CD4-positive, alpha-beta memory T cell (primary cell): ENCODE data around the gene DEFB112. TPM values are rescaled to one million over a fixed set of nuclear protein-coding genes. Genes with fewer than 3 reads are reported as not detected.

Source experiments
- CTCF ChIA-PET: fragments of 350-600 bp; sonication (Branson Sonifier 250); formaldehyde crosslinking; loops from one replicate; lab custom pipeline; 2021; ENCODE audit warnings: inconsistent platforms; ENCODE audit not compliant: partially characterized antibody; lab: Charles Lee
- POLR2A ChIA-PET: fragments of 350-600 bp; sonication (Branson Sonifier 250); formaldehyde crosslinking; loops from one replicate; lab custom pipeline; 2021; ENCODE audit not compliant: partially characterized antibody; lab: Charles Lee
- DNase-seq, 5 donors: peaks; one replicate each; pipeline versions ENCODE4 v3.0.0 to v3.0.0-alpha.2; 2020 to 2022; ENCODE audit warnings: mixed read lengths in 1 of 5
- H3K27ac ChIP-seq: one replicate; pipeline ENCODE4 v1.7.0; 2013; ENCODE audit warnings: low read depth, low read length
- H3K27me3 ChIP-seq: 2 replicates; pipeline ENCODE4 v1.7.0; 2013; ENCODE audit warnings: mild to moderate bottlenecking, low read length, moderate library complexity; ENCODE audit not compliant: insufficient read depth
- H3K36me3 ChIP-seq: 2 replicates; pipeline ENCODE4 v1.7.0; 2013; ENCODE audit warnings: mild to moderate bottlenecking, low read length, moderate library complexity; ENCODE audit not compliant: insufficient read depth
- H3K4me1 ChIP-seq: 2 replicates; pipeline ENCODE4 v1.7.0; 2013; ENCODE audit warnings: mild to moderate bottlenecking, low read length, moderate library complexity; ENCODE audit not compliant: insufficient read depth
- H3K4me3 ChIP-seq, 2 donors: one replicate each; pipeline ENCODE4 v1.7.0; 2013; ENCODE audit warnings: low read length in 2 of 2, mild to moderate bottlenecking in 1 of 2
- H3K9me3 ChIP-seq, 2 donors: one replicate each; pipeline ENCODE4 v1.7.0; 2013; ENCODE audit warnings: low read length in 2 of 2, control low read depth in 1 of 2; ENCODE audit not compliant: control insufficient read depth in 1 of 2
- H3K27ac Mint-ChIP-seq, 7 donors: one replicate each; pipeline ENCODE4 v1.8.0; 2020 to 2021; ENCODE audit warnings: mixed read lengths in 7 of 7, mild to moderate bottlenecking in 6 of 7, inconsistent platforms in 3 of 7, moderate library complexity in 3 of 7
- H3K27me3 Mint-ChIP-seq, 2 donors: one replicate each; pipeline ENCODE4 v1.8.0; 2020 to 2021; ENCODE audit warnings: mixed read lengths in 2 of 2
- H3K36me3 Mint-ChIP-seq, 2 donors: one replicate each; pipeline ENCODE4 v1.8.0; 2020 to 2021; ENCODE audit warnings: mixed read lengths in 2 of 2, inconsistent platforms in 1 of 2, mild to moderate bottlenecking in 1 of 2
- H3K4me1 Mint-ChIP-seq, 4 donors: one replicate each; pipeline ENCODE4 v1.8.0; 2020 to 2021; ENCODE audit warnings: mixed read lengths in 4 of 4, mild to moderate bottlenecking in 1 of 4
- H3K4me3 Mint-ChIP-seq, 8 donors: one replicate each; pipeline ENCODE4 v1.8.0; 2020 to 2021; ENCODE audit warnings: mixed read lengths in 8 of 8, mild to moderate bottlenecking in 7 of 8, moderate library complexity in 6 of 8, inconsistent platforms in 3 of 8
- H3K9me3 Mint-ChIP-seq, 8 donors: one replicate each; pipeline ENCODE4 v1.8.0; 2020 to 2021; ENCODE audit warnings: mixed read lengths in 8 of 8, mild to moderate bottlenecking in 5 of 8, inconsistent platforms in 3 of 8, moderate library complexity in 1 of 8
- intact Hi-C: fragments of 100-400 bp; cut with micrococcal nuclease; formaldehyde crosslinking; loops from one replicate; pipeline ENCODE4 v1.15.1; 2023
- polyA plus RNA-seq, 2 donors: library from polyadenylated mRNA; unstranded; fragments of 300-500 nt; fragmentation: Illumina TruSeq; gene quantifications; one replicate each; pipeline ENCODE4 v1.2.3, GENCODE V29; 2021
- total RNA-seq, 2 experiments: library from RNA; stranded (reverse); gene quantifications; one replicate each; pipeline ENCODE4 v1.2.3, GENCODE V29; 2021

The DEFB112 gene, protein sequence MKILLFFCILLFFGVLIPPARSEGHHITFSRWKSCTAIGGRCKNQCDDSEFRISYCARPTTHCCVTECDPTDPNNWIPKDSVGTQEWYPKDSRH
- total RNA-seq (not detected), polyA plus RNA-seq (not detected)

DNA sequence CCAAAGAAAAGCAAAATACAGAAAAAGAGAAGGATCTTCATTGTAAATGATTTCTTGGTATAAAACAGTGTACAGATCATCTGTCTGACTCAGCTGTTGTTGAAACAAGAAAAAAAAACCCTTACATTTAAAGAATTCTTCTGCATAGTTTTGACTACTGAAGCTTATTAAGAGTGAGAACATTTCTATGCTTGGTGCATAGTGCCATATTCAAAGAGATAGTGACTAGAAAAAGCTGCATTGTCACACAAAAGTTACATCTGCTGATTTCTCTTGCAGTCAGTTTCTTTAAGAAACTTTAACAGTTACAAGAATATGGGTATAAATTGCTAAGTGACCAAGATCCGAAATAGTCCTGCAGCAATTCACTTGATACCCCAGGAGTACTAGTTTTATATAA lies at the start of gene DEFB112:
DEFB112 (minus strand) TSS at position 101 of the 400 bp plus-strand sequence; CDS start at position 41, 60 bp downstream.
- no peak for DNase-seq
- Mint-ChIP-seq H3K36me3 (no peaks in the 10 kb centered on the region), H3K4me3 (no peak within 1 kb of the TSS), H3K27me3 (no peaks in the 10 kb centered on the region), H3K27ac (no peak within 1 kb of the TSS), H3K4me1 (no peaks in the 10 kb centered on the region), H3K9me3 (peaks cover 0 to 2% (median 0%) of the 10 kb centered on the region in 8 donors)
- no peak within 1 kb of the TSS for H3K27ac ChIP-seq
- ChIA-PET POLR2A (no interaction called here), CTCF (no interaction called here)
- no peaks in the 10 kb centered on the region for H3K4me1 ChIP-seq
- no peak within 1 kb of the TSS for H3K4me3 ChIP-seq
- intact Hi-C loops: no loop called here
- H3K27me3 ChIP-seq: no peaks in the 10 kb centered on the region
- H3K9me3 ChIP-seq: no peaks in the 10 kb centered on the region
- H3K36me3 ChIP-seq: no peaks in the 10 kb centered on the region

DNA sequence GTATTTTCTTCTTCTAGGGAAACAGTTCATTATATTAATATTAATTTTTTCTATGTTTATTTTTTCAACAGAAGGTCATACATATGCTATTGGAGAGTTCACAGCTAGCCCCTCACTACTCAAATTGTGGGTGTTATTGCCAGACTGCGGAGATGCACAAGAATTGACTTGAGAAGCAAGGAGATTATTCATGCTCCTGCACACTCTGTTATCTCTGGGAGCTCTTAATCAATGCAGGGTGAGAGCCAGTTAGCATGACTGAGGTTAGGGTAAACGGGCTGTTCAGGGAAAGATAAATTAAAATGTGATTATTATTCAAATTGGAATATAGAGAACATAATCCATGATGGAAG lies 48.9 kb upstream of the DEFB112 start:
- Mint-ChIP-seq H3K4me1 (no peaks in the 10 kb centered on the region), H3K9me3 (peaks cover 0 to 7% (median 2%) of the 10 kb centered on the region in 8 donors), H3K27ac (no peak overlapping the region), H3K4me3 (no peak overlapping the region), H3K36me3 (no peaks in the 10 kb centered on the region), H3K27me3 (no peaks in the 10 kb centered on the region)
- ChIA-PET POLR2A (no interaction called here), CTCF (no interaction called here)
- H3K27ac ChIP-seq: no peak overlapping the region
- no peaks in the 10 kb centered on the region for H3K4me1 ChIP-seq
- DNase-seq: no peak
- H3K27me3 ChIP-seq: no peaks in the 10 kb centered on the region
- no peak overlapping the region for H3K4me3 ChIP-seq
- no peaks in the 10 kb centered on the region for H3K36me3 ChIP-seq
- no peaks in the 10 kb centered on the region for H3K9me3 ChIP-seq
- intact Hi-C loops: no loop called here

DNA sequence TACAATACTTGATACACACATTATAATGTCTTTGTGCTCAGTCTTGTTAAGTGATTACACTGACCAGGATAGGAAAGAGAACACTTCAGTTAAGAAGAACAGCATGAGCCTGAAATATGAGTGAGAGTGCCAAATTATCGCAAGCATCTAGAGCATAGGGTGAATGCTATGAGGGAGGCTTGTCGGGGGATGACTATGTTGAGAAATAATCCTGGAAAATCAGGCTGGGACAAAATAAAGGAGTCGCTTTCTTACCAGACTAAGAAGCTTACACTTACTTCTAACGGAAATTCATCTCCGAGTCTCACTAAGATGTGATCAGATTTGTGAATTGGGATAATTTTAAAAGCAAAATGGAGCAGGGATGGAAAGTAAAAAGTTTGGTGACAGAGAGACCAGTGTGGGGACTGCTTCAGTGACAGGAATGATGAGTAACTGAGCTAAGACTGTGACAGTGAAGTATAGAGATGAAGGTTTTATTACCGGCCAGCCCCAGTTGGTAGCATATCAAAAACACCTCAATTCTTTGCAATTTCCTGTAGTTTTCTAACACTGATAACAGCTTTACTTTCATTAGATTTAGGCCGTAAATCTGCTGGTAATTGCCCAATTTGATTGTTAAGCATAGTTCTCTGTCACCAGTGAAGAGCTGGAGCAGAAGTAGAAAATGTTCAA lies 48.4 kb upstream of the DEFB112 start:
- ChIA-PET CTCF (no interaction called here), POLR2A (no interaction called here)
- no peaks in the 10 kb centered on the region for H3K4me1 ChIP-seq
- H3K36me3 Mint-ChIP-seq: no peaks in the 10 kb centered on the region
- no peaks in the 10 kb centered on the region for H3K27me3 ChIP-seq
- H3K27me3 Mint-ChIP-seq: no peaks in the 10 kb centered on the region
- H3K9me3 Mint-ChIP-seq: peaks cover 0 to 5% (median 0%) of the 10 kb centered on the region in 8 donors
- H3K36me3 ChIP-seq: no peaks in the 10 kb centered on the region
- H3K4me3 Mint-ChIP-seq: no peak overlapping the region
- no peaks in the 10 kb centered on the region for H3K9me3 ChIP-seq
- H3K27ac ChIP-seq: no peak overlapping the region
- no peak for DNase-seq
- intact Hi-C loops: no loop called here
- H3K4me1 Mint-ChIP-seq: no peaks in the 10 kb centered on the region
- no peak overlapping the region for H3K4me3 ChIP-seq
- H3K27ac Mint-ChIP-seq: no peak overlapping the region

DNA sequence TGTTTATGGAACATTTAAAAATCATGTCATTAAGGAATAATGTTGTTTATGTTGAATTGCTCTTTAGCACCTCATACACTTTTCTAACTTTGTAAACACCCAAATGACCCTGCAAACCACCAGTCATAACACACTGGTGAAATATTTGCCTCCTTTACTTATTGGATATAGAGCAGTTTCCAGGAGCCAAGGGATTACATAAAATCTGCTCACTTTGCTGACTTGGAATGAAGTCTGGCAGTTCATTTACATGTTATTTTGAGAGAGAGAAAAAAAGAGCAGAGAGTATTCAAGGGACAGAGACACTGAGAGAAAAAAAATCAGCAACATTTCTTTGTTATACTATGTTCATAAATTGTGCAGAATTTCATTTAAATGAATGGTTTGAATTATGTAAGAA lies 46.6 kb upstream of the DEFB112 start:
- POLR2A ChIA-PET: no interaction called here
- H3K36me3 ChIP-seq: no peaks in the 10 kb centered on the region
- H3K27me3 ChIP-seq: no peaks in the 10 kb centered on the region
- no peak overlapping the region for H3K27ac Mint-ChIP-seq
- no peaks in the 10 kb centered on the region for H3K4me1 Mint-ChIP-seq
- intact Hi-C loops: no loop called here
- no peak for DNase-seq
- H3K9me3 Mint-ChIP-seq: peaks cover 0 to 3% (median 0%) of the 10 kb centered on the region in 8 donors
- H3K4me1 ChIP-seq: no peaks in the 10 kb centered on the region
- H3K4me3 ChIP-seq: no peak overlapping the region
- H3K4me3 Mint-ChIP-seq: no peak overlapping the region
- CTCF ChIA-PET: no interaction called here
- no peaks in the 10 kb centered on the region for H3K36me3 Mint-ChIP-seq
- no peaks in the 10 kb centered on the region for H3K9me3 ChIP-seq
- H3K27ac ChIP-seq: no peak overlapping the region
- H3K27me3 Mint-ChIP-seq: no peaks in the 10 kb centered on the region

DNA sequence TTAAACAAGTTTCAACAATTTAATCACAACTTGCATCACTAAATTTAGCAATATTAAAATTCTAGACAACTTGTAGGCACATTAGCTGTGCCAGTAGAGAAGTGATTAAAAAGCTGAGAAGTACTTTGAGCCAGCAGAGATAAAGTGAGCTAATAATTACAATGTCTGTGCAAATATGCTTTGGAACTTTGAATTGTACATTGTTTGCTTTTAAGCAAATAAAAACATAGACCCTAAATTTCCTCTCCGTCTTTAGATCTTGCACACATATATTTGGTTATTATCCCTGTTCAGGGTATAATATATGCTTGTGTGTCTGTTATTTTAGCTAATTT lies 44.2 kb upstream of the DEFB112 start:
- Histone ChIP-seq H3K9me3 (no peaks in the 10 kb centered on the region), H3K4me1 (no peaks in the 10 kb centered on the region), H3K4me3 (no peak overlapping the region), H3K27me3 (no peaks in the 10 kb centered on the region), H3K27ac (no peak overlapping the region), H3K36me3 (no peaks in the 10 kb centered on the region)
- Mint-ChIP-seq H3K4me3 (no peak overlapping the region), H3K36me3 (no peaks in the 10 kb centered on the region), H3K27me3 (no peaks in the 10 kb centered on the region), H3K4me1 (no peaks in the 10 kb centered on the region), H3K27ac (no peak overlapping the region), H3K9me3 (peaks cover 0 to 5% (median under 1%) of the 10 kb centered on the region in 8 donors)
- CTCF ChIA-PET: no interaction called here
- no peak for DNase-seq
- intact Hi-C loops: no loop called here
- POLR2A ChIA-PET: no interaction called here

DNA sequence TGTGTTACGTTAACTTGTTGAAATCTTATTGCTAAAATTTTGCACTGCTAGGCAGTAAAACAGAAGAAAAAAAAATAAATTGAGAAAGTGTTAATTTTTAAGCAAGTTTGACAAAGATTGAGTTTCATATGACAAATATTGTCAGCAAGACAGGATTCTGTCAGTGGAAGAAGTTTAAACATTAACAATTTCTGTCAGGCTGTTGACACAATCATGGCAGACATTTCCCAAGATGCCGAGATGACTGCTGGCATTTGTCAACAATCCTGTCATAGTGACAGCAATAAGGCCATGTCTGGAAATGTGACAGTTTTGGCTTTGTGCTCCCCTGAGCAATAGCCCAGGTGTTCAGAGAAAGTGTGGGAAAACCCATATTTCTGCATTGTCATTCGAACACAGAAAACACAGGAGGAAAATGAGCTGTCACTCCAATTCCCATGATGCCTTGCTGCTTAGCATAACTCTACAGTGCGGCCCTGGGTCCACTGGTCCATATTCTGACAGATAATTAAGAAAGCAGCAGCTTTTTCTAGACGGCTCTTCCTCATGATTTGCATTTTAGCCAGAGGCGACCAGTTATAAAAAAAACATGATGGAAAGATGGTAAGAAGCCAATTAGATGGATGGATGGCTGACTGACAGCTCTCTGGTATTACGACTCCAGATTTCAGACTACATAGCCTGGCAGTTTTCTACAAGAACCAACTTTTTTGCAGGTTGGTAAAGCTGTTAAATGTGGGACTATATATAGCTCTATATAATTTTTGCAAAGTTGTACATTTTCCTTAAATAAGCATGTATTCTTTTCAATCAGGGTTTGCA lies 43.6 kb upstream of the DEFB112 start:
- Mint-ChIP-seq H3K4me3 (no peak overlapping the region), H3K9me3 (peaks cover 0 to 5% (median 1%) of the 10 kb centered on the region in 8 donors), H3K4me1 (no peaks in the 10 kb centered on the region), H3K36me3 (no peaks in the 10 kb centered on the region), H3K27me3 (no peaks in the 10 kb centered on the region), H3K27ac (no peak overlapping the region)
- no peaks in the 10 kb centered on the region for H3K36me3 ChIP-seq
- CTCF ChIA-PET: no interaction called here
- H3K4me3 ChIP-seq: no peak overlapping the region
- H3K27me3 ChIP-seq: no peaks in the 10 kb centered on the region
- no peaks in the 10 kb centered on the region for H3K4me1 ChIP-seq
- no peaks in the 10 kb centered on the region for H3K9me3 ChIP-seq
- POLR2A ChIA-PET: no interaction called here
- no peak overlapping the region for H3K27ac ChIP-seq
- no peak for DNase-seq
- intact Hi-C loops: no loop called here

DNA sequence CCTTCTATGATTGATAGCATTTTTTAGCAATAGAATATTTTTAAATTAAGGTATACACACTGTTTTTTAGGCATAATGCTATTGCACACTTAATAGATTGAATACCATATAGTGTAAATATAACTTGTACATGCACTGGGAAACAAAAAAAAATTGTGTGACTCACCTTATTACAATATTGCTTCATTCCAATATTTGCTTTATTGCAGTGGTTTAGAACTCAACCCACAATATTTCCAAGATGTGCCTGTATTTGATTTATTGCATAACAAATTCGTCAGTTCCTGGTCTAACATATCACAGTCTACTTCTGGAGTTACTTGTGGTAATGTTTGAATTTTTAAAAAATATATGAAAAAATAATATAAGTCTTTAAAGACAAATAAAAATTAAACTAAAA lies 41.9 kb upstream of the DEFB112 start:
- H3K4me1 Mint-ChIP-seq: no peaks in the 10 kb centered on the region
- CTCF ChIA-PET: no interaction called here
- no peak overlapping the region for H3K27ac Mint-ChIP-seq
- H3K27me3 Mint-ChIP-seq: no peaks in the 10 kb centered on the region
- H3K4me3 Mint-ChIP-seq: no peak overlapping the region
- Histone ChIP-seq H3K36me3 (no peaks in the 10 kb centered on the region), H3K4me1 (no peaks in the 10 kb centered on the region), H3K4me3 (no peak overlapping the region), H3K27ac (no peak overlapping the region), H3K9me3 (no peaks in the 10 kb centered on the region), H3K27me3 (no peaks in the 10 kb centered on the region)
- H3K36me3 Mint-ChIP-seq: no peaks in the 10 kb centered on the region
- H3K9me3 Mint-ChIP-seq: peaks cover 0 to 6% (median 4%) of the 10 kb centered on the region in 8 donors
- intact Hi-C loops: no loop called here
- POLR2A ChIA-PET: no interaction called here
- DNase-seq: no peak
